IMR-90 (cell line): ENCODE results near the gene PIMREG. TPM values are rescaled to one million over a fixed set of nuclear protein-coding genes. Genes with fewer than 3 reads are reported as not detected.

Experiments
- ATAC-seq: fragments of 200-7000 bp; cut with Tn5 transposase; 2 replicates; pipeline ENCODE4 v1.9.1; 2020; ENCODE audit warnings: low read depth, mild to moderate bottlenecking, moderate library complexity
- BruUV-seq: library from RNA; stranded (reverse); fragments of 400-500 nt; replicated peaks from 2 replicates; lab custom pipeline; 2021; lab: Mats Ljungman, UMichigan
- CTCF ChIA-PET: fragments of 300-600 bp; formaldehyde crosslinking; extraction: SDS; loops from one replicate; lab custom pipeline; 2021; ENCODE audit warnings: antibody characterized with exemption; lab: Yijun Ruan, JAX
- POLR2A ChIA-PET: fragments of 300-600 bp; sonication (Branson Sonifier 250); formaldehyde crosslinking; loops from one replicate; lab custom pipeline; 2022; ENCODE audit warnings: antibody characterized with exemption; ENCODE audit not compliant: unreplicated experiment; lab: Charles Lee
- DNase-seq: peaks from one replicate; pipeline ENCODE4 v3.0.0; 2013
- H2AFZ ChIP-seq: replicated peaks from 2 replicates; pipeline ENCODE3; 2013; ENCODE audit warnings: low read length, mild to moderate bottlenecking; ENCODE audit not compliant: poor library complexity
- H2AK5ac ChIP-seq: 2 replicates; pipeline ENCODE4 v1.6.1; 2013; ENCODE audit warnings: low read depth, low read length, inconsistent platforms
- H2AK9ac ChIP-seq: replicated peaks from 2 replicates; pipeline ENCODE3; 2013; ENCODE audit warnings: mild to moderate bottlenecking, low read depth, low read length, moderate library complexity; ENCODE audit not compliant: poor library complexity
- H2BK120ac ChIP-seq: 2 replicates; pipeline ENCODE4 v1.6.1; 2013; ENCODE audit warnings: low read depth, low read length, inconsistent platforms
- H2BK15ac ChIP-seq: 3 replicates; pipeline ENCODE4 v1.6.1; 2013; ENCODE audit warnings: low read depth, low read length, inconsistent platforms
- H2BK20ac ChIP-seq: 2 replicates; pipeline ENCODE4 v1.6.1; 2013; ENCODE audit warnings: low read depth, mild to moderate bottlenecking, inconsistent platforms, low read length, moderate library complexity
- H2BK5ac ChIP-seq: 2 replicates; pipeline ENCODE4 v1.6.1; 2013; ENCODE audit warnings: mild to moderate bottlenecking, low read depth, low read length, inconsistent platforms; ENCODE audit not compliant: poor library complexity, severe bottlenecking
- H3K14ac ChIP-seq: replicated peaks from 2 replicates; pipeline ENCODE4 v1.6.1; 2013; ENCODE audit warnings: low read depth, low read length, inconsistent platforms
- H3K18ac ChIP-seq: 2 replicates; pipeline ENCODE4 v1.6.1; 2013; ENCODE audit warnings: low read depth, low read length, control low read depth
- H3K23ac ChIP-seq: 2 replicates; pipeline ENCODE4 v1.6.1; 2013; ENCODE audit warnings: low read depth, low read length, inconsistent platforms
- H3K27ac ChIP-seq: 2 replicates; pipeline ENCODE4 v1.5.1; 2013; ENCODE audit warnings: mild to moderate bottlenecking, control low read depth, low read length; ENCODE audit not compliant: insufficient read depth
- H3K27me3 ChIP-seq: 2 replicates; pipeline ENCODE4 v1.6.1; 2013; ENCODE audit warnings: low read length; ENCODE audit not compliant: control insufficient read depth, insufficient read depth
- H3K36me3 ChIP-seq: 2 replicates; pipeline ENCODE4 v1.6.1; 2013; ENCODE audit warnings: low read length, mixed read lengths; ENCODE audit not compliant: control insufficient read depth, insufficient read depth
- H3K4ac ChIP-seq: 2 replicates; pipeline ENCODE4 v1.6.1; 2013; ENCODE audit warnings: low read depth, low read length, inconsistent platforms
- H3K4me1 ChIP-seq: 2 replicates; pipeline ENCODE4 v1.6.1; 2013; ENCODE audit warnings: low read length, mixed read lengths; ENCODE audit not compliant: control insufficient read depth, insufficient read depth
- H3K4me2 ChIP-seq: 2 replicates; pipeline ENCODE4 v1.6.1; 2013; ENCODE audit warnings: low read depth, mild to moderate bottlenecking, control low read depth, low read length, moderate library complexity
- H3K4me3 ChIP-seq: 2 replicates; pipeline ENCODE4 v1.5.1; 2013; ENCODE audit warnings: low read depth, mild to moderate bottlenecking, control low read depth, low read length, moderate library complexity; ENCODE audit not compliant: insufficient read depth
- H3K56ac ChIP-seq: 2 replicates; pipeline ENCODE4 v1.6.1; 2013; ENCODE audit warnings: low read length, inconsistent platforms; ENCODE audit not compliant: insufficient read depth; ENCODE audit errors: extremely low read depth
- H3K79me1 ChIP-seq, 2 experiments: 2 replicates each; pipeline ENCODE4 v1.6.1; 2013; ENCODE audit warnings: low read length in 2 of 2, inconsistent platforms in 1 of 2, low read depth in 1 of 2
- H3K9ac ChIP-seq: 2 replicates; pipeline ENCODE4 v1.6.1; 2013; ENCODE audit warnings: low read depth, low read length, control low read depth
- H3K9me1 ChIP-seq: 2 replicates; pipeline ENCODE4 v1.6.1; 2013; ENCODE audit warnings: low read length, inconsistent platforms; ENCODE audit not compliant: insufficient read depth
- H3K9me3 ChIP-seq: 2 replicates; pipeline ENCODE4 v1.6.1; 2013; ENCODE audit warnings: low read length; ENCODE audit not compliant: control insufficient read depth, insufficient read depth
- H4K20me1 ChIP-seq: 2 replicates; pipeline ENCODE4 v1.6.1; 2013; ENCODE audit warnings: low read length, inconsistent platforms; ENCODE audit not compliant: insufficient read depth
- H4K5ac ChIP-seq: 2 replicates; pipeline ENCODE4 v1.6.1; 2013; ENCODE audit warnings: mild to moderate bottlenecking, low read depth, low read length, control low read depth
- H4K8ac ChIP-seq, 2 experiments: 2 replicates each; pipeline ENCODE4 v1.6.1; 2013; ENCODE audit warnings: low read depth in 2 of 2, low read length in 2 of 2, control low read depth in 1 of 2, inconsistent platforms in 1 of 2
- H4K91ac ChIP-seq: 2 replicates; pipeline ENCODE4 v1.6.1; 2013; ENCODE audit warnings: low read depth, low read length, inconsistent platforms; ENCODE audit not compliant: insufficient read depth
- BHLHE40 ChIP-seq: fragments of 150-350 bp; IDR thresholded peaks from 2 replicates; pipeline ENCODE4 v1.6.1; 2016; ENCODE audit warnings: mild to moderate bottlenecking, low read depth, low read length
- CEBPB ChIP-seq: IDR thresholded peaks from 2 replicates; pipeline ENCODE4 v1.6.1; 2012; ENCODE audit warnings: low read depth, low read length, improper control_type of control experiment
- FOS ChIP-seq: fragments of 150-350 bp; IDR thresholded peaks from 2 replicates; pipeline ENCODE4 v1.6.1; 2016; ENCODE audit warnings: low read depth, low read length
- MAFK ChIP-seq: IDR thresholded peaks from 2 replicates; pipeline ENCODE4 v1.6.1; 2012; ENCODE audit warnings: low read depth, low read length, improper control_type of control experiment
- MAZ ChIP-seq: IDR thresholded peaks from 2 replicates; pipeline ENCODE4 v1.6.1; 2012; ENCODE audit warnings: low read depth, mild to moderate bottlenecking, low read length, improper control_type of control experiment, moderate library complexity, borderline replicate concordance
- MXI1 ChIP-seq: IDR thresholded peaks from 2 replicates; pipeline ENCODE4 v1.6.1; 2012; ENCODE audit warnings: low read depth, mild to moderate bottlenecking, low read length, moderate library complexity, borderline replicate concordance
- NFE2L2 ChIP-seq: fragments of 150-350 bp; IDR thresholded peaks from 2 replicates; pipeline ENCODE4 v1.6.1; 2016; ENCODE audit warnings: low read depth, mild to moderate bottlenecking, low read length
- POLR2A ChIP-seq: IDR thresholded peaks from 2 replicates; pipeline ENCODE4 v1.6.1; 2012; ENCODE audit warnings: mild to moderate bottlenecking, low read depth, low read length
- RAD21 ChIP-seq: IDR thresholded peaks from 2 replicates; pipeline ENCODE4 v1.6.1; 2012; ENCODE audit warnings: low read length, improper control_type of control experiment
- RCOR1 ChIP-seq: IDR thresholded peaks from 2 replicates; pipeline ENCODE4 v1.6.1; 2012; ENCODE audit warnings: mild to moderate bottlenecking, low read length, improper control_type of control experiment; ENCODE audit not compliant: insufficient replicate concordance
- SMC3 ChIP-seq: fragments of 150-350 bp; IDR thresholded peaks from 2 replicates; pipeline ENCODE4 v1.6.1; 2016; ENCODE audit warnings: low read depth, mild to moderate bottlenecking, antibody characterized with exemption, low read length, moderate library complexity
- USF2 ChIP-seq: fragments of 150-350 bp; IDR thresholded peaks from 2 replicates; pipeline ENCODE4 v1.6.1; 2017; ENCODE audit warnings: mild to moderate bottlenecking, antibody characterized with exemption, low read length, low read depth
- WGBS, 2 experiments: methylation state at CpG; one replicate each; pipeline versions ENCODE4 v1.1.5 to v1.1.7; 2013; ENCODE audit warnings: missing lambda C conversion rate in 2 of 2; ENCODE audit not compliant: insufficient read length in 1 of 2; ENCODE audit errors: extremely low coverage in 2 of 2; 5-methylcytosine and 5-hydroxymethylcytosine counted together
- dilution Hi-C: fragments of 300-500 bp; cut with HindIII; formaldehyde crosslinking; loops from one replicate; pipeline ENCODE4 v1.14.3; 2018; ENCODE audit warnings: low sequenced_read_pairs; ENCODE audit not compliant: unreplicated experiment
- in situ Hi-C: fragments of 300-500 bp; cut with MboI; formaldehyde crosslinking; loops from 3 replicates; pipeline ENCODE4 v1.14.3; 2019; ENCODE audit warnings: low sequenced_read_pairs, inconsistent platforms, mixed read lengths
- intact Hi-C: fragments of 100-400 bp; cut with micrococcal nuclease; formaldehyde crosslinking; loops from 2 replicates; pipeline ENCODE4 v1.10.0; 2022
- polyA plus RNA-seq, 3 experiments: library from polyadenylated mRNA; depleted of rRNA; stranded (reverse); fragments of >200 nt; gene quantifications; 2 replicates each; pipeline ENCODE4 v1.2.3, GENCODE V29; 2012; ENCODE audit warnings: low replicate concordance in 1 of 3
- total RNA-seq: library from RNA; depleted of rRNA; stranded (reverse); fragments of >200 nt; gene quantifications from 2 replicates; pipeline ENCODE4 v1.2.3, GENCODE V29; 2012

The PIMREG gene
- total and polyA plus RNA-seq, 2 of the 4 experiments (the other 2 are of a cell fraction): 21.5 to 25.9 TPM

GRCh38 chr17:6456914-6457687, 12.8 kb downstream of the PIMREG start:
- Histone ChIP-seq H3K4me1 (peaks cover 11% of the 10 kb centered on the region), H2BK20ac (peak overlapping the region; percentile 46; the same call in 1 of the 2 replicates), H3K9ac (no peak overlapping the region), H4K8ac (peak overlapping the region in 1 of 2 experiments; percentile 41; a peak in 2 of 4 replicates), H2BK5ac (peak overlapping the region; percentile 39), H3K9me1 (peaks cover 9% of the 10 kb centered on the region), H2AFZ (peak overlapping the region; percentile 72), H4K5ac (peak overlapping the region; percentile 13; the same call in 1 of the 2 replicates), H2BK15ac (peak overlapping the region; percentile 50; the same call in 1 of the 3 replicates), H4K91ac (peak overlapping the region; percentile 73), H2BK120ac (peak overlapping the region; percentile 46), H3K36me3 (no peaks in the 10 kb centered on the region), H2AK5ac (peak overlapping the region; percentile 84), H3K9me3 (no peaks in the 10 kb centered on the region), H3K79me1 (no peaks in the 10 kb centered on the region), H3K4me2 (peak overlapping the region; percentile 4; the same call in 1 of the 2 replicates), H3K27me3 (no peaks in the 10 kb centered on the region), H3K4me3 (no peak overlapping the region), H2AK9ac (peak overlapping the region; percentile 59), H3K23ac (no peak overlapping the region), H3K56ac (no peak overlapping the region), H3K27ac (no peak overlapping the region), H3K4ac (peak overlapping the region; percentile 62; the same call in 1 of the 2 replicates), H3K18ac (no peak overlapping the region), H3K14ac (peak overlapping the region; percentile 48; the same call in 1 of the 2 replicates), H4K20me1 (no peaks in the 10 kb centered on the region)
- WGBS, 2 experiments: 46% methylated on average over 8 of the region's 14 CpGs; no CpG with 5 or more reads in 1 of the 2 experiments
- dilution Hi-C loops (no loop called here), in situ Hi-C loops (no loop called here), intact Hi-C loops (no loop called here)
- peak; percentile 76 for DNase-seq
- peak; percentile 27; the same call in 1 of the 2 replicates for TF ChIP-seq BHLHE40
- TF ChIP-seq RAD21: no peak
- TF ChIP-seq MAZ: peak; percentile 47; the same call in 1 of the 2 replicates
- peak; percentile 29; the same call in 1 of the 2 replicates for TF ChIP-seq NFE2L2
- no peak for TF ChIP-seq MAFK
- peak; percentile 43; the same call in 1 of the 2 replicates for TF ChIP-seq FOS
- TF ChIP-seq USF2: no peak
- no peak for TF ChIP-seq SMC3
- TF ChIP-seq MXI1: peak; percentile 32; the same call in 1 of the 2 replicates
- TF ChIP-seq CEBPB: no peak
- TF ChIP-seq POLR2A: no peak
- TF ChIP-seq RCOR1: no peak
- CTCF ChIA-PET: no interaction called here
- ATAC-seq: peak; percentile 82
- BruUV-seq: no TSS peak
- POLR2A ChIA-PET: no interaction called here
